Measurements from ENCODE around the gene ZBTB18.

The ZBTB18 gene

DNA sequence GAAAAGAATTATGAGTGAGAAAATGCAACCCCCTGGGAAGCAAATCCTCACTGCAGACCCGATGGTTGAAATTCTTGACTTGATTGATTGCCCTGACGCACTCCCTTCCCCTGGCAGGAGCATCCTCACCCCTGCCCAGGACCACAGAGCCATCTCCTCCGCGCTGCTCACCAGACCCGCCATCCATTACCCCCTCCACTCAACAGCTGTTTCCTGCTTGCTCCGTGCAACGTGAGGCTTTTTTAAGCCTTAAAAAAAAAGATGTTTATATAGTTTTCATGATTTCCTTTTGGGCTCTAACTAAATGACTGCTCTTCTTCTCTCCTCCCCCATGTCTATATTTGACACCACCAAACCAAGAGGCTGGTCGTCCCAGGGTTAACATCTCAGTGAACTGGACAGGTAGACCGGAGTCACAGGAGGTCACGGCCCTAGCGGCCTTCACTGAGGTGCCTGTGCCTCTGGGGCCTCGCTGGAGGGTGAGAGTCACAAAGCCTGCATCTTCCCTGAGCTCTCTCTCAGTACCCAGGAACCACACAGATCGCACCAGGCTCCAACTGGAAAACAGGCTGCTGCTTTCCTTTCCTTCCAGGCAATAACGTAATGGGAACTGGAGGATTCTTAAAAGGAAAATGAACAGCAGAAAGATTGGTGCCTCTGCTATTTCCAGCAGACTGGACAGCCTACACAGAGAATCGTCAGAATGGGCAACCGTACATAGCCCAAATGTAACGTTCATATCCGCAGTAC lies 49.8 kb downstream of the ZBTB18 start:
- no peak for TF ChIP-seq CTCF (IDR thresholded peaks at IDR 0.05)

DNA sequence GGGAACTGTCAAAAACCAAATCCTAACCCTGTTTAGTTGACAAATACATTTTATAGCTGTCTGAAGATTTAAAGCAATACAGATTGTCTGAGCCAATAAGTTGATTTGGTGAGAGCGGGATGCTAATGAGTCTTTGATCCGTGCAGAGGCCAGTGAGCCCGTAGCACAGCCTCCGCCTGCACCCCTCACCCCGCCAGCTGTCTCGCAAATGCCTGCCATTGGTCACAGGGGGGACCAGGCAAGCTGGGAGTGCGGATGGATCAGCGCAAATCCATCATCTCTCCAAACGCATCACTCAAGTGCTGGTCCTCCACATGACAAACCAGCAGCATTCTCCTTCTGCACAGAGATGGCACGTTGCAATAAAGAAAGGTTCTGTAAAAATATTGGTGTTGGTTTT lies 51.0 kb downstream of the ZBTB18 start:
- no peak for TF ChIP-seq CTCF (IDR thresholded peaks at IDR 0.05)

DNA sequence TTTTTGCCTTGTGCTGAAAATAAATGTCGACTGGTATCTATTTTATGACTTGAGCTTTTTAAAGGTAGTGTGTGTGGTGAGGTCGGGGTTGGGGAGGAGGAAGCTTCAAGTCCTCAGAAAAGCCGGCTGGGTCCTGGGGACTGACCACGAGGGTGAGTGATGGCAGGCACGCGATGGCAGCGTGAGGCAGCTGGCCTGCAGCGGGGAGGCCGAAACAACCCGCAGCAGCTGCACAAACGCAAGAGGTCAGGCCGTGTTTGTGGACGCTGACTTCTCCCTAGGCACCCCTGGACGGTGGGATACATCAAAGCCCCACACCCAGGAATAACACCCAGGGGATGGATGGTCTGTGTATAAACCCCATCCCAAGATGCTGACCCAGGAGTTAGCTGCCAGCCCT lies 51.4 kb downstream of the ZBTB18 start:
- no peak for TF ChIP-seq CTCF (IDR thresholded peaks at IDR 0.05)

DNA sequence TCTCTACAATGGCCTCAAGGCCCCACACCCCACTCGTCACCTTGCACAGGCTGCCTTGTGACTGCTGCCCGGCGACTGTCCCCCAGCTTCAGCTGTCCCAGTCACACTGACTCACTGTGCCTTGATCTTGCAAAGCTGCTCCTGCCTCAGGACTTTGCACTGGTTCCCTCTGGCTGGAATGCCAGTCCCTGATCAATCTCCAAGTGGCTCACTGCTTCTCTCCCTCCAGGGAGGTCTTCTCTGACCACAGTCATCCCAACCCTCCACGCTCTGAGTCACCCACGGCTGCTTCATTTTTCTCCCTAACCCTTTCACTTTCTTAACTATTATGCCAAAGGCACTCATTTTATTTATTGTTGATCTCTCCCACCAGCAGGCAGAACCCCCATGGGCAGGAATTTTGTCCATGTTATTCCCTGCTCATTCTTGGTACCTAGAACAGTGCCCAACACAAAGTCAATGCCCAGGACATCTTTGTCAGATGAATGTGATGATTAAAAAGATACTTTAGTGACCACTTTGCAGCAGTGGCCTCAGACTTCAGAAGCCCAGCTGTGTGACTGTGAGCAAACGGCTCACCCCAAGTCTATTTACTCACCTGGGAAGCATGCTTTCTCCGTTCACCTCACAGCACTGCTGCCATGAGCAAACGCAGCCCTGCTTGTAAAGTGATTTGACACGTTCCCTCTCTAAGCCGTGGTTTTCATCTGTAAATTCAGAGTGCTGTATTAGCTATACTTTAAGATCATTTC lies 53.4 kb downstream of the ZBTB18 start:
- no peak for TF ChIP-seq CTCF (IDR thresholded peaks at IDR 0.05)

GRCh38 chr1:244106176-244106575 lies 55.1 kb downstream of the ZBTB18 start:
- TF ChIP-seq CTCF (IDR thresholded peaks at IDR 0.05), result no peak

Data from LNCAP (cell line).